ENCODE results near the gene WASHC2A.
"Not testable (repeated sequence)": the region's sequence is repeated elsewhere in the genome, so short reads cannot be mapped to it uniquely, and the experiment has no call there.

DNA sequence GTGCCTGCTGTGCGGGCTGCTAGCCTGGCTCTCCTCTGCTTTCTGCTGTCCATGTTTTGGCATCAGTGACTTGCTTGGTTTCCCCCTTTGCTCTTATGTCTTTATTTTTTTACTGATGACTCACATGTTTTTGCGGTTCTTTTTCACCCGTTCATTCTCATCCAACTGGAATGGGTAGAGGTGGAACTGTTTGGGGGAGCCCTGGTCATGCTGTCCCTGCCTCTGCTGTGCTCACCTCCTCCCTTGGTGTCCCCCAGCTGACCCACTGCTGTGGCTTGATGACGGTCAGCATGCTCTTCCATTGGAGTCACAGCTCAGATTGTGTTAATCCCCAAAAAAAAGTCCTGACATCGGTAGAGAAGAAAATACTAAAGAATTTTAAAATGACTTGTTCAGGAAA lies 26.9 kb downstream of the WASHC2A start:
- TF ChIP-seq, protein P1, sequence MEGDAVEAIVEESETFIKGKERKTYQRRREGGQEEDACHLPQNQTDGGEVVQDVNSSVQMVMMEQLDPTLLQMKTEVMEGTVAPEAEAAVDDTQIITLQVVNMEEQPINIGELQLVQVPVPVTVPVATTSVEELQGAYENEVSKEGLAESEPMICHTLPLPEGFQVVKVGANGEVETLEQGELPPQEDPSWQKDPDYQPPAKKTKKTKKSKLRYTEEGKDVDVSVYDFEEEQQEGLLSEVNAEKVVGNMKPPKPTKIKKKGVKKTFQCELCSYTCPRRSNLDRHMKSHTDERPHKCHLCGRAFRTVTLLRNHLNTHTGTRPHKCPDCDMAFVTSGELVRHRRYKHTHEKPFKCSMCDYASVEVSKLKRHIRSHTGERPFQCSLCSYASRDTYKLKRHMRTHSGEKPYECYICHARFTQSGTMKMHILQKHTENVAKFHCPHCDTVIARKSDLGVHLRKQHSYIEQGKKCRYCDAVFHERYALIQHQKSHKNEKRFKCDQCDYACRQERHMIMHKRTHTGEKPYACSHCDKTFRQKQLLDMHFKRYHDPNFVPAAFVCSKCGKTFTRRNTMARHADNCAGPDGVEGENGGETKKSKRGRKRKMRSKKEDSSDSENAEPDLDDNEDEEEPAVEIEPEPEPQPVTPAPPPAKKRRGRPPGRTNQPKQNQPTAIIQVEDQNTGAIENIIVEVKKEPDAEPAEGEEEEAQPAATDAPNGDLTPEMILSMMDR (IDR thresholded peaks at IDR 0.05), result not testable (repeated sequence)
- not testable (repeated sequence) for TF ChIP-seq POLR2A (IDR thresholded peaks at IDR 0.05)
